ENCODE measurements around the gene SVIL.

Gene SVIL, protein sequence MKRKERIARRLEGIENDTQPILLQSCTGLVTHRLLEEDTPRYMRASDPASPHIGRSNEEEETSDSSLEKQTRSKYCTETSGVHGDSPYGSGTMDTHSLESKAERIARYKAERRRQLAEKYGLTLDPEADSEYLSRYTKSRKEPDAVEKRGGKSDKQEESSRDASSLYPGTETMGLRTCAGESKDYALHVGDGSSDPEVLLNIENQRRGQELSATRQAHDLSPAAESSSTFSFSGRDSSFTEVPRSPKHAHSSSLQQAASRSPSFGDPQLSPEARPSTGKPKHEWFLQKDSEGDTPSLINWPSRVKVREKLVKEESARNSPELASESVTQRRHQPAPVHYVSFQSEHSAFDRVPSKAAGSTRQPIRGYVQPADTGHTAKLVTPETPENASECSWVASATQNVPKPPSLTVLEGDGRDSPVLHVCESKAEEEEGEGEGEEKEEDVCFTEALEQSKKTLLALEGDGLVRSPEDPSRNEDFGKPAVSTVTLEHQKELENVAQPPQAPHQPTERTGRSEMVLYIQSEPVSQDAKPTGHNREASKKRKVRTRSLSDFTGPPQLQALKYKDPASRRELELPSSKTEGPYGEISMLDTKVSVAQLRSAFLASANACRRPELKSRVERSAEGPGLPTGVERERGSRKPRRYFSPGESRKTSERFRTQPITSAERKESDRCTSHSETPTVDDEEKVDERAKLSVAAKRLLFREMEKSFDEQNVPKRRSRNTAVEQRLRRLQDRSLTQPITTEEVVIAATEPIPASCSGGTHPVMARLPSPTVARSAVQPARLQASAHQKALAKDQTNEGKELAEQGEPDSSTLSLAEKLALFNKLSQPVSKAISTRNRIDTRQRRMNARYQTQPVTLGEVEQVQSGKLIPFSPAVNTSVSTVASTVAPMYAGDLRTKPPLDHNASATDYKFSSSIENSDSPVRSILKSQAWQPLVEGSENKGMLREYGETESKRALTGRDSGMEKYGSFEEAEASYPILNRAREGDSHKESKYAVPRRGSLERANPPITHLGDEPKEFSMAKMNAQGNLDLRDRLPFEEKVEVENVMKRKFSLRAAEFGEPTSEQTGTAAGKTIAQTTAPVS (N-terminal part only)

DNA sequence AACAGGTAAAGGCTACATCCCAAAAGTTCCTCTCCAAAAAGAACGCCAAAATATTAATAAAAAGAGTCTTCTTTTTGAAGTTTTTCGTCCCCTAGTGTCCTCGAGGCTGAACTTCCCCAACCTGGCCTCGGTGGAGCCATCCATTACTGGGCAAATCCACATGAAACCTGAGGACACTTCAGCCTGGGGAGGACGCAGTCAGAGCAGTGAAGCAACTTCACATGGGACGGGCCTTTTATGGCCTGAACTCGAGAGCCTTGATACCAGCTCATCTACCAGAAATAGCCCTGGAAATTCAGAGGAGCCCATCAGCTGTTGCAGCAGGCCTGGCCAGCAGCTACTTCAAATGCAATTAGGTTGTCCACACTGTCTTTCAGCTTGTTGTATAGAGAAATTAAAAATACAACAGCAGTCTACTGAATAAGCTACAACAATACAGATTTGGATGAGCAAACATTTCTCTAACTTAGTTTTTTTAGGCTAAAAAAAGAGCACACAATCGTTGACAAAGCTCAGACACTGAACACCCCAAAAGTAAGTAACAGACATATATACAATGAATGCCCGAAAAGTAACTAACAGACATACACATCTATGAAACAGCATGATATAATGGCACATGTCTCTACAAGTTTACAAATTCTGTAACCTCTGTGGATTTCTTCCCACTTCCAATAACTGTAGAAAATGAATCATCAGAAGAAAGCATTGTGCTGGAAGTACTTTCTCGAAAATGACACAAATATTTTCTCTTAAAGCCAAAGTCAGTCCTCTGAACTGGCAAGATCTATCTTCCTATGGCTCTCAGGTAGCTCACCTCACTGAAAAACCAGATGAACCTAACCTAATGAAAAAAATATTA lies at the start of gene SVIL:
TSS of gene SVIL (minus strand) at position 208 of the 862 bp plus-strand sequence. CDS start 79,913 bp downstream, outside the sequence.
- no peak for DNase-seq

DNA sequence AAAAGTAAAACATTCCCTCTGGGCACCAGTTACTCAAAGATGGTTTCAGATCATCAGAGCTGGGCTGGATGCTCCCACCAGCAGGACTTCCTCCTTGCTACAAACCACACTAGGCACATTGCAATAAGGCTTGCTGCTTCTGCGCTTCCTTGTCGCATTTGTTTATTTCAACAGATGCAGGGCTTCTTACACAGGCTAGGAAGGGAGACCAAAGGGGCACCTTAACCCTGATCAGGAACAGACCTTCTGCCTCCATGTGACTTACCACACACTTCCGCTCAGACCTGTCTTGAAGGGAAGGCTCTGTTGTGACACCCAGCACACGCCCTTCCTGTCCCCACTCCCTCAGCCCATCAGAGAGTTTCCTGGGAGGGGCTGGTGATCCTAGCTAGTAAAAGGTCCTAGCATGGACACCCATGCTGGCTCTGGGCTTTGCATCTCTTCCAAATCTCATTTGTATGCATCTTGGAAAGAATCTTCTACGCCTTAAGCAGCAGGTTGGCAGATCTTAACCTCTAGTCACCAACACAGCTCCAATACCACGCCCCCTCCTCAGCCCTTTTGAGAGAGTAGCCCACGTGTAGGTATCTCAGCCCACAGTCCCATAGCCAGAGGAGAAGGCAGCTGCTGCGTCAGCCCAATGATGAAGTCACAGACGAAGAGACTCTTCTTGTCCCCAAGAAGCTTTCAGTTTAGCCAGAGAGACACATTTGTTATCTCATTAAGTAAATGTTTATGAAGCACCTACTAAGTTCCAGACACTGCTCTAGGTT lies 47.1 kb upstream of the SVIL start:
- peak; percentile 31 to 37 for DNase-seq

DNA sequence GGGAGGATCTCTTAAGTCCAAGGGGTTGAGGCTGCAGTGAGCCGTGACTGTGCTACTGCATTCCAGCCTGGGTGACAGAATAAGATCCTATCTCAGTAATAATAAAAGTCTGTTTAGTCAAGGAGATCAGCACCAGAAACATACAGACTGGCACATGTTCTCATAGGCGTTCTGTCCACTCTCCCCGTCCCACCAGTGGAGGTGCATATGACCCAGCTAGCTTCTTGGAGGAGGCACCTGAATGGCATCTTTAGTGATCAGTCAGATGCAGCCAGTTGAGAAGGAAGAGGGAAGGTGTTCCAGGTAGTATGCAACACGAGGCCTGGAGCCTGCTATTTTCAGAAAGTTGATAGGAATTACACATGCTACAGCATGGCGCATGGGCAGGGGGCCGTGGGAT lies 45.3 kb upstream of the SVIL start:
- no peak for DNase-seq

DNA sequence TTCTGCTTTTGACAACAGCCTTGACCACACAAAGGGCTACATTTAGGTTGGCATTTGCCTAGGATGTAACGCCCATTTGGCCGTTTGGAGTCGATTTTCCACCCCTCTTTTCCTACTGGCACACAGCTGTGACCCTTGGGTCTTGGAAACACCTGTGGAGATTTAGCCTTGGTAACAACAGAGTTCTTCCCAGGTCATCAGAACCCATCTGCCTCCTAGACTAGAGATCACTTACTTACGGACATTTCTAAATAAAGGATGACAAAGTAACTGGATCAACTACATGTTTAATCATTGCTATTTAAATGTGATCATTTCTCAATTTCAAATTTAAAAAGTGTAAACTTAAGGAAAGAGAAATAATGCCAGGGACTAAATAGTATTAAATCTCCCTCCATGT lies 42.0 kb upstream of the SVIL start:
- no peak for DNase-seq

DNA sequence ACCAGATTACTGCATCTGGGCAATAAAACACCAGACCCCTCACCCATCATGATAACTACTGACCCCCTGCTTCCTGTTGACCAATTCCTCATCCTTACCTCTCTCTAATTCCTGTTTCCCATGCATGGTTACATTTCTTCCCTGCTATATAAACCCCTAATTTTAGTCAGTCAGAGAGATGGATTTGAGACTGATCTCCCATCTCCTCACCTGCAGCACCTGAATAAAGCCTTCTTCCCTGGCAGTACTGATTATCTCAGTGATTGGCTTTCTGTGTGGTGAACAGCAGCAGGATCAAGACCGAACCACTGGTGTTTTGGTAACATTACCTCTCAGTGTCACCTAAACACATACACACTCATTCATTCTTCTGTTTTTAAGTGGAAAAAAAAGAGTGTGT lies 41.2 kb upstream of the SVIL start:
- no peak for DNase-seq

DNA sequence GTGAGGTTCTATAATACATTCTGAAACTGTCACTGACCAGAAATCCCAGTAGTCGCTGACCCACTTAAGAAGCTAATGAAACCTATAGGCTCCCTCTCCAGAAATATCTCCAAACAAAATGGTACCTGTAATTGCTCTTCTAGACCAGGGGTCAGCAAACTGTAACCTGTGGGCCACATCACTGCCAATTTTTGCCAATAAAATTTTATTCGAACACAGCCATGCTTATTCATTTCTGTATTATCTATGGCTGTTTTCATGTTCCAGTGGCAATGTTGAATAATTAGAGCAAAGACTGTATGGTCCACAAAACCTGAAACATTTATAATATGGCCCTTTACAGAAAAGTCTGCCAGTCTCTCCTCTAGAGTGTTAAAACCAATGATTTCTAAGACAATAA lies 37.2 kb upstream of the SVIL start:
- no peak for DNase-seq

DNA sequence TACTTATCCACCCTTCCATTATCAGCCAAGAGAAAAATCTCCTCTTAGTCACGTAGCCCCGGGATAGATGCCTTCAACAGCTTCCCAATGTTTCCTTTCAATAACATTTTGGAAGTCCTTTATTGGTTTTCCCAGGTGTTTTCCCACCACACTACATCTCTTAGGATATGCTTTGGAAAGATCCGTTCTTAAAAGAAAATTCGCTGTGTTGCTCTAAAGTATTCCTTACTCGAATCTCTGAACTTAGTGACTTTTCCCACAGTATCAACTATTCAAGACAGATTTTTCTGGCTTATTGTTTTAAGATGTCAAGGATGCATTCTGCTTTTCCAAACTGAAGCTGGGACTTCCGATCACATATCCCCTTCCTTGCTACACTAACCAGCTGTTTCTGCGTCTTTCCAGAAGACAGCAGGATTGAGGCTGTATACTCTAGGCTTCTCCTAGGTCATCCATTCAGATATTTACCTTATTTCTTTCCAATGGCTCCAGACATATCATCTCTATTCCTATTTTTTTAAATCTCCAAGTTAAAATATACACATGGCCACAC lies 36.5 kb upstream of the SVIL start:
- DNase-seq: no peak

DNA sequence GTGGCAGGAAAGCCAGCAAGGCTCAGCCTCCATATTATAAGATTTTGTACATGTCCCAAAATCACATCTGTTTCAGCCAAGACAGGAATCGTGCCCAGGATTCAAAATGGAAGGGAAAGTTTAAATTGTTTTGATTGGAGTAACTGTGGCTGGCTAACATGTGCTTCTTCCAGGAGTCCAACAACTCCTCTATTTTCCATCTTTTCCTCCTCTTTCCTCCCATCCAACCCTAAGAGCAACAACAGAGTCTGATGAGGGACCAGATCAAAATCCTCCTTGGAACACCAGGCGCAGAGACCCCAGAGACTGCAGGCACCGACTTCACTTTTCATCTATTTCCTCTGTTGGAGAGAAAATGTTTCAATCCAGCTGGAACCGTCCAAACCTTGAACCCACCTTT lies 36.0 kb upstream of the SVIL start:
- DNase-seq: no peak

DNA sequence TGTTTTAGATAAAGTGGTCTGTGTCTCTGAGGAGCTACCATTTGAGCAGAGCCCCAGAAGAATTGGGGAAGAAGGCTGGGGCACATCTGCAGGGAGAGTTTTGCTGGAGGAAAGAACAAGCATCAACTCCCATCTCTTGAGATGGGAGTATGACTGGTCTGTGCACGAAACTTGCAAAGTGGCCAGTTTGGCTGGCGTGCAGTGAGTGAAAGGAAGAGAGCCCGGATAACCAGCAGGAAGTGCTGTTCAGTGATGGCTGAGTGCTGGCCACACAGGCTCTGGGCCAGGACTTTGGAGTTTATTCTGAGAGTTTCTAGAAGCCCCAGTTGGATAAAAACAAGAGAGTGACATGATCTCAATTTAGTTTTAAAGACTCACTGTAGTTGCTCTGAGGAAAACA lies 34.4 kb upstream of the SVIL start:
- DNase-seq: no peak

DNA sequence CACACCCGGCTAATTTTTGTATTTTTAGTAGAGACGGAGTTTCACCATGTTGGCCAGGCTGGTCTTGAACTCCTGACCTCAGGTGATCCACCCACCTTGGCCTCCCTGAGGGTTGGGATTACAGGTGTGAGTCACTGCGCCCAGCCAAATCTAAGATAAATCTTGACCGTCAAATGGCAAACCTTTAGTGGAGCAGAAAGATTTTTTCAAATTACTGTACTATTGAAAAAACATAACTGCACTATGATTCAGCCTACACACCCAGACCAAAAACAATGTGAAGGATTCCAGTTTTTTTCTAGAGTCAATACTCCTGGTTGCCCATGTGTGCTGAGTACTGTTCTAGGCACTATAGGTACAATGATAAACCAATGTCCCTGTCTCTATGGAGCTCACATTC lies 33.9 kb upstream of the SVIL start:
- no peak for DNase-seq

DNA sequence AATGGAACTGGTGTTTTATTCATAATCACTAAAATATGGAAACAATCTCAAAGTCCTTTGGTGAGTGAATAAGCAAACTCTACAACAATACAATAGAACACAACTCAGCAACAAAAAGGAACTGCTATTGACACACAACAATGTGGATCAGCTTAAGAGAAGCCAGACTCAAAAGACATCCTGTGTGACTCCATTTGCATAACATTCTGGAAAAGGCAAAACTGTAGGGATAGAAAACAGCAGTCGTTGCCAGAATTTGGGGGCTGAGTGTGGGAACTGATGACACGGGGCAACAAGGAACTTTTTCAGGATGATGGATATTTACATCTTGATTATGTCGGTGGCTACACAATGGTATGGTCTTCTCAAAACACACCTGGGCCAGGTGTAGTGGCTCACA lies 32.4 kb upstream of the SVIL start:
- DNase-seq: no peak

DNA sequence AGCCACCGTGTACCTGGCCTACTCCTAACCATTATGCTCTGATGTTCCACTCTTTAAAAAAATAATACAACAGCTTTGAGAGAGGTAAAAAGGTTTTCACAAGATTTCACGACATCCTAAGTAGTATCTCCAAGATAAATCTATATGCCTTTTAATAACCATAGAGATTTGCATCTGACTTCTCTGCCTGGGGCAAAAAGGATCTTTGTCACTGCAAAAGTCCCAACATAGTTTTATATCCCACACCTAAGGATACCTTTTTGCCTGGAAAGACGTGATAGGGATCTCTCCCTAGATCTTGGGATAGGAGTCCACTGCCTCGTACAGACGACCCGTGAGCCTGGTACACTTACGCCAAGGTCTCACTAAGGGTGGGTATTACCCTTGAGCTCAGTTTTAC lies 31.4 kb upstream of the SVIL start:
- DNase-seq: no peak

DNA sequence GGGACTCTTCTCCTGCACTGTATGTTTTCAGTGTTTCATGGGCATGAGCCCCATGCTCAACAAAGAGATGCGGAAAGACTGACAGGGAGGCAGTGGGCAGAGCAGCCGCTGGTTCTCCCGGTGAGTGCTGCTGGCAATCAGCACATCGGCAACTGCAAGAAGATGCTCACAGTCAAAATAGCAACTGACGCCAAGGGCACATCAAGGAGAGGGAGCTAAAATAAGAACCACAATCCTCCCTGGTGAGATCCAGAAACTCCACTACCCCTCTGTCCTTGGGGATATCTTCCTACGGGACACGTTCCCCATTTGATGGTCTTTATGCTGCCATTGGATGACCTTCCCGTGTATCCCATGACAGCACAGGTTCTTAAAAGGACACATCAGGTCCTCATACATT lies 28.9 kb upstream of the SVIL start:
- DNase-seq: no peak

DNA sequence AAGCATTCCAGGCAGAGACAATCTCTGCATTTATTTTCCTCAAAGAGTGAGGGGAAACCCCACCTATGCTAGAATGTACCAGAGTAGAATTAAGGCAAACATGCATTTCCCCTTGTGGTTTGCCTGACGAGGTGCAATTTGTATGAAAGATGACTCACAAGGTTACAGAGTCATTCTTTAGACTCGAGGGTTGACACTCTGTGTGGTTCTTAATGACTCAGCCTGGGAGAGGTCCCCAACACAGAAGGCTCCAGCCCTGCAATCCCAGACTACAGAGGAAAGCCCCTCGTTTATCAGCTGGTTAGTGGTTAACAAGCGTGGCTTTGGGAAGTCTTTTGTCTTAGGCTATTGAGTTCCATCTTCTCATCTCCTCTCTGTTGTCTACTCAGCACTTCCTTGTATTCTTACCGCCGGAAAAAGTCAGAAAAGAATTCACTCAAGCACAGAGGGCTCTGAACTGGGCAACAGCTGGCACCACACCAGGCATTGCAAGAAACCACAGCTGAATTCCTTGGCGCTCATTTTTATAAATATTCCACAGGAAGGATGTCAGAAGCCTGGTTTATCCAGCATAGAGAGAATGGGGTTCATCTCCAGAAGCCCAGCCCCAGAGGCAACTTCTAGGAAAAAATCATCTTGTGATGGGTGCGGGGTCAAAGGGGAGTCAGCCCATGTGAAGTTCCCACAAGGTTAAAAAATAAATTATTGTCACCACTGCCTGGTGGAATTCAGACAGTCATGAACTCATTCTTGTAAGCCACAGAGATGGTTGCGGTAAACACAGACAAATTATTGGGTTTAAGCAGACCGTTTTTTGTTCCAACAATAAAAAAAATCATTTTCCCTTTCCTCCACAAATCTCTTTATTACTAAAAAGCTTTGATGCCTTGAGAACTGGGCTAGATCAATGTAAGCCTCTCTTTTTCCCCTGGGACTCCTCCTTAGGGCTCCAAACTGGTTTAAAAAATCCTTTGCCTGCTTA lies 24.5 kb upstream of the SVIL start:
- DNase-seq: peak; percentile 48 to 69

DNA sequence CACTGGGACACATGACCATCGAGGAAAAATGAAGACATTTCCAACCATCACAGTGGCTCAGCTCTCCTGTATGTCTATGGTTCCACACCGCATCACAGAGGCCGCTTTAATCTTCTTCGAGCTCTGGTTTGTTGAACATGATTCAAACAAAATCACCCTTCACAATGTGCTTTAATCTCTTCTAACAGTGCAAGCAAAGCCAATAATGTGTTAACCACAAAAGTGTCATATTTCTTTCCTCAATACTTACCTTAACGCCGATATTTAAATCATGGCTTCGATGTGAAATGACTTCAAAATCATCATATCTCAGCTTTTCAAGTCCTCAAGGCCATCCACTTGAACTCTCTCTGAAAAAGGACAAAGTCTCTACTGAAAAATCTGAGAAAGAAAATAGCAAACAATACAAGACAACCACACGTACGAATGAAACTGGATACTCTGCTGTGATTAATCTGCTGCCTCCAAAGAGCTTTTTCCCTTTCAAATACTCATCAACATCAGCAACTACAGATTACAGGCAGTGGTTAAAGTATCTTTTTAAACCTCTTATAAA lies 23.0 kb upstream of the SVIL start:
- DNase-seq: no peak

DNA sequence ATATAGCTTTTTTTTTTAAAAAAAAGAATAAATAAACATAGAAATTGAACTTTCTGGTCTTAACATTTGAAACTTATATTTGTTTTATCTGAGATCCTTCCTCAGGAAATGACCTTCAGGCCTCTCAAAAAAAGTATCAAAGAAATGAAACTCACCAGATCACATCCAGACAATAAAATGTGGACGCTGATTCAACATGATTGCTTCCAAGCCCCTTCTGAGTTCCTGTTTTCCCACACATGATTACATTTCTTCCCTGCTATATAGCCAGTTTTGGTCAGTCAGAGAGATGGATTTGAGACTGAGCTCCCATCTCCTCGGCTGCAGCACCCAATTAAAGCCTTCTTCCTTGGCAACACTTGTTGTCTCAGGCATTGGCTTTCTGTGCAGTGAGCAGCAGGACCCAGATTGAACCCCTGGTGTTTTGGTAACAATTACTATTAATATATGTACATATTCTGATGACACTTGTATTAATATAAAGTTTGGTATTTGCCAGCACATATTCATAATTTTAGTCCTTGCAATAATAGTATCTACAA lies 21.8 kb upstream of the SVIL start:
- no peak for DNase-seq

DNA sequence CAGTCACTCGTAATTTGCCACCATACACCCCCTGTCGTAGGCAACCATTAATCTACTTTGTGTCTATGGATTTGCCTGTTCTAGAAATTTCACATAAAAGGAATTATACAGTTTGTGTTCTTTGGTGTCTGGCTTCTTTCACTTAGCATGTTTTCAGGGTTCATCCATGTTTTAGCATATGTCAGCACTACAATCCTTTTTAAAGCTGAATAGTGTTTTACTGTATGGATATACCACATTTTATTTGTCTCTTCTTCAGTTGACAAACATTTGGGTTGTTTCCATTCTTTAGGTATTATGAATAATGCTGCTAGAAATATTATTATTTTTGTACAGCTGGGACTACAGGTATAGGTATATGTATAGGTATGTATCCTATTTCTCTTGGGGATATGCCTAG lies 17.4 kb upstream of the SVIL start:
- no peak for DNase-seq

DNA sequence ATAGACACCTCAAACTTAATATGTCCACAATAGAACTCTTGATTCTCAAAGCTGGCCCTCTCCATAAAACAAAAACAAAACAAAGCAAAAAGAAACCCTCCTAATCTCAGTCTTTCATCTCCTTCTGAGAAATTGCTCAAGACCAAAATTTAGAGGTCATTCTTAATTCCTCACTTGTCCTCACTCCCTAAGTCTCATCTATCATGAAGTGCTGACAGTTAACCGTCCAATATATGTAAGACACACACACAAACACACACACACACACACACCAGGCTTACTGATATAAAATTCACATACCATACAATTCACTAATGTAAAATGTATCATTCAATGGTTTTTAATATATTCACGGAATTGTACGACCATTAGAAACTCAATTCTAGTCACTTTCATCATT lies 17.0 kb upstream of the SVIL start:
- no peak for DNase-seq

DNA sequence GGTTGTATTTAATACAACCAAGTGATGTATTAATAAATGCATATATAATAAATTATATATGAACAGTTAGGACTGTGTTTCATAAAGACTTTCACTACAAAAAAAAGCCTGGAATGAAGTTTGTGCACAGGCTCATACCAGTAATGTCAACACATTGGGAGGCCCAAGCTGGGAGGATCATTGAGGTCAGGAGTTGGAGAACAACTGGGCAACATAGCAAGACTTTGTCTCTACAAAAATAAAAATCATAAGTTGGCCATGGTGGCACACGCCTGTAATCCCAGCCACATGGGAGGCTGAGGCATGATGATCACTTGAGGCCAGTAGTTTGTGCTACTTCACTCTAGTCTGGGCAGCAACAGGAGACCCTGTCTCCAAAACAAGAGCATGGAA lies 15.8 kb upstream of the SVIL start:
- DNase-seq: no peak
